GM12801 (cell line): Measurements from ENCODE around the gene NCAPG2.

Source experiments
- CTCF ChIP-seq: IDR thresholded peaks from one replicate; pipeline ENCODE4 v1.5.1; 2011; ENCODE audit warnings: control low read depth; ENCODE audit not compliant: insufficient read length; ENCODE audit errors: extremely low read depth

NCAPG2 gene

GRCh38 chr7:158648787-158649186 lies 55.8 kb downstream of the NCAPG2 start:
- TF ChIP-seq CTCF: no peak

GRCh38 chr7:158648168-158648567 lies 56.4 kb downstream of the NCAPG2 start:
- no peak for TF ChIP-seq CTCF

- no peak for TF ChIP-seq CTCF
These were observed 57.2 kb downstream of the NCAPG2 start for GRCh38 chr7:158647475-158647792.

- no peak for TF ChIP-seq CTCF
These were observed 57.7 kb downstream of the NCAPG2 start for GRCh38 chr7:158646766-158647474.

- TF ChIP-seq CTCF: no peak
These were observed 58.8 kb downstream of the NCAPG2 start for GRCh38 chr7:158645842-158646241.

GRCh38 chr7:158642149-158642548 lies 62.5 kb downstream of the NCAPG2 start:
- TF ChIP-seq CTCF: no peak

- TF ChIP-seq CTCF: no peak
These were observed 66.6 kb downstream of the NCAPG2 start for GRCh38 chr7:158638001-158638400.
